GM12891 (cell line): ENCODE data around the gene ZFP37.
"Not testable (repeated sequence)": the region's sequence is repeated elsewhere in the genome, so short reads cannot be mapped to it uniquely, and the experiment has no call there.

ENCODE experiments used
- POLR2A ChIP-seq: IDR thresholded peaks from 2 replicates; pipeline ENCODE4 v1.6.1; 2011; ENCODE audit warnings: low read depth, low read length, control low read depth
- POLR2AphosphoS5 ChIP-seq: IDR thresholded peaks from 2 replicates; pipeline ENCODE4 v1.6.1; 2011; ENCODE audit warnings: low read depth, low read length, control low read depth

- not testable (repeated sequence) for TF ChIP-seq POLR2A, POLR2AphosphoS5
Measured at GRCh38 chr9:113062256-113062931, 5.9 kb upstream of the ZFP37 start.
